GM10847 (cell line): ENCODE measurements around the gene BEST1.

ENCODE experiments used
- POLR2A ChIP-seq: IDR thresholded peaks from 2 replicates; pipeline ENCODE4 v1.6.1; 2011; ENCODE audit not compliant: insufficient read length; ENCODE audit errors: extremely low read depth

The BEST1 gene

GRCh38 chr11:61911701-61912529 lies 38.2 kb upstream of the BEST1 start:
- no peak for TF ChIP-seq POLR2A

- TF ChIP-seq POLR2A = no peak
These were observed 37.6 kb upstream of the BEST1 start for GRCh38 chr11:61912530-61912898.

- TF ChIP-seq POLR2A = no peak
These were observed 37.0 kb upstream of the BEST1 start for GRCh38 chr11:61912991-61913698.

- TF ChIP-seq POLR2A = no peak
These were observed 36.3 kb upstream of the BEST1 start for GRCh38 chr11:61913699-61914395.

- TF ChIP-seq POLR2A = no peak
These were observed 35.5 kb upstream of the BEST1 start for GRCh38 chr11:61914471-61915171.

GRCh38 chr11:61916737-61917333 lies 33.3 kb upstream of the BEST1 start:
- no peak for TF ChIP-seq POLR2A

GRCh38 chr11:61917334-61918109 lies 32.6 kb upstream of the BEST1 start, which contains the start of gene RAB3IL1:
Gene RAB3IL1 (minus strand): TSS chr11:61917566. CDS start chr11:61917367, 199 bp downstream.
- TF ChIP-seq POLR2A = no peak

GRCh38 chr11:61918251-61918937 lies 31.8 kb upstream of the BEST1 start:
- no peak for TF ChIP-seq POLR2A

GRCh38 chr11:61918938-61919704 lies 31.0 kb upstream of the BEST1 start:
- no peak for TF ChIP-seq POLR2A

GRCh38 chr11:61919705-61920631 lies 30.2 kb upstream of the BEST1 start:
- TF ChIP-seq POLR2A = no peak

- TF ChIP-seq POLR2A = no peak
These were observed 28.7 kb upstream of the BEST1 start for GRCh38 chr11:61921446-61921845.

- TF ChIP-seq POLR2A = no peak
These were observed 27.6 kb upstream of the BEST1 start for GRCh38 chr11:61922539-61922938.
